Cardiac septum (tissue), 1 donor: ENCODE results near the gene SORBS1. TPM values are rescaled to one million over a fixed set of nuclear protein-coding genes. Genes with fewer than 3 reads are reported as not detected.

Experiments used
- DNase-seq: peaks from one replicate; pipeline ENCODE4 v3.0.0-alpha.2; 2020; ENCODE audit warnings: low spot score
- intact Hi-C: fragments of 100-400 bp; cut with DNase I; formaldehyde crosslinking; loops from one replicate; pipeline ENCODE4 v1.14.0; 2022
- total RNA-seq: library from RNA; stranded (reverse); fragmentation: NEBNext Ultra II Directional; extraction: Animal tissue kit (Norgen Biotek cat#: 25700); gene quantifications from one replicate; pipeline ENCODE4 v1.2.1, GENCODE V29; 2021
- donor health status: DM: no; HTN: no; CAD: no.

Gene SORBS1
- total RNA-seq, 1 donor from 2014 or later: 1,045 TPM

GRCh38 chr10:95501203-95502094, 59.7 kb downstream of the SORBS1 start:
- intact Hi-C loops: no loop called here
- DNase-seq: no peak

GRCh38 chr10:95500649-95501048, 60.5 kb downstream of the SORBS1 start:
- intact Hi-C loops: no loop called here
- no peak for DNase-seq

DNA sequence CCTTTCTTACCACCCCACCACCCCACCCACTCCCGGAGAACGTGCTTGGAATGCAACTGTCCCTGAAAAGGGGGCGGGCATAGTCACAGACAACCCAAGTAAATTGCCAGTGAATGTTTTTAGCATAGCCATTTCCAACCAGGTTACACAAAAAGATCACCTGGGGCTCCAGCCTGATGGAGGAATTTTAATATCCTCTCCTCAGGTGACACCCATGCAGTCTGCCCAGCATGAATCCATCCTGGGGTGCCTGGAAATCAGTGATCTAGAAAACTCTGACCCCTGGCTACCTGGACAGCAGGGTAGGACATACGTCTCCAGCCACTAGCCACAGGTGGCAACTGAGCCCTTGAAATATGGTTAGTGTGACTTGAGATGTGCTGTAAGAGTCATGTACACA, 61.1 kb downstream of the SORBS1 start:
- intact Hi-C loops: no loop called here
- no peak for DNase-seq

DNA sequence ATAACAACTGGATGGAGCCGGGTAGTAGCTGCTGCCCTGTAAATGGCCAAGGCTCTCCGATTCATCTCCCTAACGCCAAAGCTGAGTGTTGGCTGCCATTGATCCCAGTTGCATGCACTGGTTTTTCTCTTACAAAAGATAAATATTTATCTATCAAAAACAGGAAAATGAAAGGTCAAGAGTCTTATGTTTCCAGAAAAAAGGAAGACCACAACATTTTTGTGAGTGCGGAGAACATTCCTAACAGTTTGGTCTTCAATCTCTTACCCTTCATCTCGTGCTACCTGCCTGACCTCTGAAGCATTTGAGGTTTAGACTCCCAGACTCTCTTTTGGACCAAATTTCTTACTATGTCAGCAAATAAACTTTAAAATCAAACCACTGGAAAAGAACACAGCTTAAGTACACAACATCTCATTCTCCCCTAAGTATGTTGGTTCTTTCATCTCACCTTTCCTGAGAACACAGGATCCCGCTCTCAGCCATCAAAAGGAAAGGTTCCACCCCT, 61.6 kb downstream of the SORBS1 start:
- intact Hi-C loops: no loop called here
- no peak for DNase-seq

GRCh38 chr10:95496951-95497350, 64.2 kb downstream of the SORBS1 start:
- intact Hi-C loops: no loop called here

DNA sequence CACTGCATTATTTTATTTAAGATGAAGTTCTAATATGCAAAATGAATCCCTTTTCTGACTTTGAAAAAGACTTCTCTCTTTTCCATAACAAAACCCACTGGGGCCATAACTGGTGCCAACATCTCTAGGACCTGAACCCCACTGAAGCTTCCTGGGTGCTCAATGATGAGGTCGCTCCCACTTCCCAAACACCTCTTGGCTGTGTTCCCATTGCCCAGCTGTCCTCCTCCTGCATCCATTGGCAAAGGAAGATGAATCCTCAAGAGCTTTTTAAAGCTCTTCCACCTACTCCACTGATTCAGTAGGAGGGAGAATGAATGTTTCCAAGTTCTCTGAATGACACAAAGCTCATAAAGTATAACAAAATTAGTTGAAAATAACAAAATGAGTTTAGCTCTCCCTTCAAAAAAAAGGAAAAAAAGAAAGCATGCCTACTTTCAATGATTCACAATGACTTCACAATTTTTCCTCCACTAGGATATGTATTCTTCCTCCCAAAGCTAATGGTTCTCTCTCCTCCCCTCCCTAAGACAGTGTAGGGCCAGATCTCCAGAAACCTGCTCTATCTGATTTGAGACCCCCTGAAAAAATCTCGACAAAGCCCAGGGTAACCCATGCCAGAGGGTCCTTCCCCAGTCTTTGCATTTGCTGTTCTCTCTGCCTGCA, 64.8 kb downstream of the SORBS1 start:
- DNase-seq: no peak
- intact Hi-C loops: no loop called here

More at GRCh38 chr10:95496951-95497350, 64.2 kb downstream of the SORBS1 start:
- no peak for DNase-seq

DNA sequence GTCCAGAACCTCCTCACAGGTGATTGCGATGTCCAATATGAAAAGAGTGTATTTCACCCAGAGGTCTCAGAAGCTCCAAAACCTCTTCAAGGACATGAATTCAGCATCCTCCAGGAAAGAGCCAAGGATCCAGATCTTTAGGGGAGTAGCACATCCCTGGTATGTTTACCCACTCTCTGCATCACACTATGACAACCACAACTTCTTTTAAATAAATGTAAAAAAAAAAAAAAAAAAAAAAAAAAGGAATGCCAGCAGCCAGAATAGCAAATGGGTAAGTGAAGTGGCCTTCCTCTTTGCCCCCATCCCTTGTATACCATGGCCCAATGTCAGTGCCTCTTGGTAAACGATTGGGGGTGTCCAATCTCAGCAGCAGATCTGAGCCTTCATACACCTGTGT, 67.3 kb downstream of the SORBS1 start:
- intact Hi-C loops: no loop called here
- no peak for DNase-seq

DNA sequence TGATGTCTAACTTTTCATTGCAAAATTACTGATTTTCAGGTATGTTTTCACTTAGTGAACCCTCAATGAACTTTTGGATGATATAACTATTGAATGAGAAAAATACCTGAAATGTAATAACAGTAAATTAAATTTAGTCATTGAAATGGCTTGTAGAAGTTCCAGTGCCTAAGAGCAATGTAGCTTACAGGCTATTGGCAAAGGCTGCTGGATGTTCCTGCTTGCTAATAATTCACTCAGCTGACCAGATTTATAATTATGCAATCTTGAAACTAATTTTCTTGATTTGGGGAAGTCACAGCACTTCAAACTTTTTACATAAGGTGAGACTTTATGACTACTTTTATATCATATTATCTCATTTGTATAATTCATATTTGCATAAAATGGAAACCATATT, 73.2 kb downstream of the SORBS1 start:
- DNase-seq: no peak
- intact Hi-C loops: no loop called here

GRCh38 chr10:95485056-95485844, 75.9 kb downstream of the SORBS1 start:
- no peak for DNase-seq
- intact Hi-C loops: no loop called here

DNA sequence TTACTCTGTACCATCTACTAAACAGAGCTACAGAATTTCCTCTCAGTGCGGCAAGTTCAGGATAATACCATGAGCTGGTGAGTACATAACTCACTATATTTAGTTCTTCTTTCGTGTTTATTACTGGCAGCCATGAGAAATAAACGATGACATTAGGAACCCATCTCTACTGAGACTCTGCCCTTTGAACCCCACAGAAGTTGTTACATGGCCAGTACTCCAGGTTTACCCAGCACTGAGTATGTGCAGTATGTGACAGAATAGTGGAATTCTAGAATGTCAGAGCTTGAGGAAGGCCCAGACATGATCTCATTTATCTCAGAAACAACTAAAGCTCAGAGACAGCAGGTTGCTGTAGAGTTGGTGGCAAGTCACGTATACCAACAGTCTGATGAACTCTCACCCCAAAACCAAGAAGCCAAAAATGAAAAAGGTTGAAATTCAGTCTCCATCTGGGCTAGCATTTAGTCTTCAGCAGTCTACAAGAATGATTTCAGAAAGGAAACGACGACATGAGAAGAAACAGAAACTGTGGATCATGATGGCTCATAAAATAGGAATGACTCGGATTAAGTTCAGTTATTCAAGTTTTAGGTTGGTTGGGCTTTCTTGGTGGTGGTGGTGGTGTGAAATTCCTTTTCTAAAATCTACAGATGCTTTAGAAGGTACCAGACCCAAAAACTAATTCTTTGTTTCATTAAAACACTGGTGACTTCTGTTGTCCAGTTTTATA, 78.5 kb downstream of the SORBS1 start:
- intact Hi-C loops: no loop called here
- no peak for DNase-seq

- DNase-seq: no peak
- intact Hi-C loops: loop anchor here (2.0 kb wide), 1 partner anchor 34 kb away; no protein-coding TSS in a partner anchor
These were observed 80.2 kb downstream of the SORBS1 start for GRCh38 chr10:95480901-95481491.

- DNase-seq: no peak
- intact Hi-C loops: loop anchor here (2.0 kb wide), 1 partner anchor 34 kb away; no protein-coding TSS in a partner anchor
These were observed 80.9 kb downstream of the SORBS1 start for GRCh38 chr10:95480102-95480900.

GRCh38 chr10:95478935-95479334, 82.2 kb downstream of the SORBS1 start:
- intact Hi-C loops: loop anchor here (2.0 to 5.0 kb wide), 3 partner anchors 30 to 82 kb away; partner anchors contain the start of gene SORBS1
- no peak for DNase-seq

DNA sequence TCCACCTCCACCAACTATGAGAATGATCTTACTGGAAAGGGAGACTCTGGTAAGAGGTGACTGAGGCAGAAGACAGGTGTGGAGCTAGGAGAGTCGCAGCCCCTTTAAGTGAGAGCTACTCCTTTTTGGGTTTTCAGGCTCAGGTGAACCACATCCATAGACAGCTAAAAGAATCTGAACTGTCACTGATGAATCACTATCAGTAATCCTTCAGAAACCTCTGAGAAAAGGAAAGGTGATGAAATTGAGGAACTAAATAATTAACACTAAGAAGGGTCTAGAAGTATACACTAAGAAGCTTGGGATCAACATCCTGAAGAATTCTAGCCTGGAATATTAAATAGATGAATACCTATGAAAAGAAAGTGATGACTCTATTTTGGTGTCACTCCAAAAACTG, 83.0 kb downstream of the SORBS1 start:
- intact Hi-C loops: loop anchor here (2.0 to 5.0 kb wide), 3 partner anchors 31 to 83 kb away; partner anchors contain the start of gene SORBS1
- no peak for DNase-seq

DNA sequence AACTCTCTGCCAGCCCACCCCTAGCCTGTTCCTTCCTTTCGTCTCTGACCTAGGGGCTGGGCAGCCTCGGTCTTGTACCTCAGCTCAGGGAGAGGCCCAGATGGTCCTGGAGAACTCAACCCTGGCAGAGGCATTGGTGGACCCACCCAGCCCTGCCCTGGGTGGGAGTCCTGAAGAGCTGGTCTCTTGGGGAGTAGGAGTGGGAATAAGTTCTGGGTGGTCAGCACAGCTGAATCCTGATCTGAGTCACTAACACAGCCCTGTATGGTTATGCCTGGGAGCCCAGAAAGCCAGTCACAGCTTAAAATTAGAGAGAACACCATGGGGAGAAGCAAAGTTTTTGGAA, 84.0 kb downstream of the SORBS1 start:
- intact Hi-C loops: loop anchor here (5.0 kb wide), 1 partner anchor 45 kb away; no protein-coding TSS in a partner anchor
- no peak for DNase-seq

DNA sequence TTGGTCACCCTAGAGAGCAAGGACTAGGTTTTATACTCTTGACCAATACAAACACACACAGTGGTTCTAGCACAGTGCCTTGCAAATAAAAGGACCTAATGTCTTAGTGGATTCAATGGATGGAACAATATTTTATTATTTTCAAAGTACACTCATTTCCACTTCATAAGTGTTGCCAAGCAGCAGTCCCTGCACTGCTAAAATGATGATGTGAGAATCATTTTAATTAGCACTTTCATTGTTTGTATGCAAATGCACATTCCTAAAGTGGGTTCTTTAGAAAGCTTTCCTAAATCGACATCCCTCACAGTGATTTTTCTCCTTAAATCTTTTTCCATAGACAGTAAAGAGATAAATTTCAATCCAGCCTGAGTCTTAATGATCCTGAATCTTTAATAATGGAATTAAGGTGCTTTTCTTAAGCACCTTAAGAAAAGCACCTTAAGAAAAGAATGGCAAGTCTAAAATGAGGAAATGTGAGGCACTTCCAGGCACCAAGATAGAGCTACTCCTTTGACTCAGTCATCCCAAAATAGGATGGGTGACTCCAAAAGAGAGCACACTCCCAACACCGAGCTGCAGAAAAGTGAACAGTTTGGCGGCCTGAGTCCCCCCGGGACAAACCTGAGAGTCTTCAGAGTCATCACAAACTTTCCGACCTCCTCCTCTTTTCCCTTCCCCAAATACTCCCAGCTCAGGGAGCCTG, 84.5 kb downstream of the SORBS1 start:
- intact Hi-C loops: loop anchor here (5.0 kb wide), 1 partner anchor 44 kb away; no protein-coding TSS in a partner anchor
- no peak for DNase-seq

- intact Hi-C loops: loop anchor here (2.0 to 5.0 kb wide), 2 partner anchors 27 to 44 kb away; no protein-coding TSS in a partner anchor
- DNase-seq: no peak
These were observed 85.2 kb downstream of the SORBS1 start for GRCh38 chr10:95475827-95476468.
